GM12878 (cell line): Measurements from ENCODE around the gene ZNF628. TPM values are rescaled to one million over a fixed set of nuclear protein-coding genes. Genes with fewer than 3 reads are reported as not detected.

Experiments
- ATAC-seq: fragments of 200-7000 bp; cut with Tn5 transposase; 3 replicates; pipeline ENCODE4 v1.9.1; 2020; ENCODE audit warnings: mild to moderate bottlenecking, moderate library complexity
- BruUV-seq: library from RNA; stranded (reverse); fragments of 400-500 nt; replicated peaks from 2 replicates; lab custom pipeline; 2021; lab: Mats Ljungman, UMichigan
- CTCF ChIA-PET: fragments of 300-600 bp; sonication (Branson Sonifier 250); formaldehyde crosslinking; extraction: SDS; loops from one replicate; lab custom pipeline; 2021; ENCODE audit warnings: inconsistent platforms; lab: Yijun Ruan, JAX
- POLR2A ChIA-PET: fragments of 350-600 bp; formaldehyde crosslinking; extraction: SDS; loops from one replicate; lab custom pipeline; 2021; ENCODE audit warnings: inconsistent platforms; lab: Charles Lee
- RAD21 ChIA-PET: fragments of 300-600 bp; sonication (Branson Sonifier 250); formaldehyde crosslinking; loops from one replicate; lab custom pipeline; 2023; ENCODE audit warnings: antibody characterized with exemption; ENCODE audit not compliant: unreplicated experiment; lab: Charles Lee
- SMC1A ChIA-PET: fragments of 300-600 bp; sonication (Branson Sonifier 250); formaldehyde crosslinking; loops from one replicate; lab custom pipeline; 2023; ENCODE audit not compliant: unreplicated experiment, uncharacterized antibody; lab: Charles Lee
- DNase-seq: peaks from one replicate; pipeline ENCODE4 v3.0.0-alpha.2; 2011; ENCODE audit warnings: low read depth, low spot score
- FAIRE-seq: peaks from 3 replicates; lab custom pipeline; 2011; peaks lifted over from hg19 to GRCh38; lab: Jason Lieb, UNC
- H2AFZ ChIP-seq: 2 replicates; pipeline ENCODE4 v1.6.0; 2011; ENCODE audit warnings: low read depth, low read length, control low read depth; ENCODE audit not compliant: control insufficient read depth
- H3K27ac ChIP-seq: 2 replicates; pipeline ENCODE4 v1.5.1; 2011; ENCODE audit warnings: control low read depth; ENCODE audit not compliant: control insufficient read depth, insufficient read depth
- H3K27me3 ChIP-seq, 2 experiments: replicated peaks in 1 of 2; 2 replicates each; pipeline versions ENCODE4 v1.6.0 to v1.6.1; 2011; ENCODE audit warnings: low read length in 1 of 2; ENCODE audit not compliant: control insufficient read depth in 2 of 2, insufficient read depth in 2 of 2
- H3K36me3 ChIP-seq, 2 experiments: 2 replicates each; pipeline ENCODE4 v1.5.1; 2011; ENCODE audit warnings: low read length in 1 of 2; ENCODE audit not compliant: control insufficient read depth in 2 of 2, insufficient read depth in 2 of 2
- H3K4me1 ChIP-seq: 2 replicates; pipeline ENCODE4 v1.6.1; 2011; ENCODE audit warnings: mild to moderate bottlenecking, low read length, moderate library complexity, mixed read lengths; ENCODE audit not compliant: control insufficient read depth, insufficient read depth
- H3K4me2 ChIP-seq: 2 replicates; pipeline ENCODE4 v1.6.0; 2011; ENCODE audit warnings: control low read depth; ENCODE audit not compliant: control insufficient read depth, insufficient read depth
- H3K4me3 ChIP-seq: fragments of 200-600 bp; sonication (generic); 2 replicates; pipeline ENCODE4 v1.5.1; 2016
- H3K79me2 ChIP-seq: 2 replicates; pipeline ENCODE4 v1.6.0; 2011; ENCODE audit warnings: low read length; ENCODE audit not compliant: control insufficient read depth, insufficient read depth
- H3K9ac ChIP-seq: 2 replicates; pipeline ENCODE4 v1.8.0; 2011; ENCODE audit warnings: low read length, control low read depth, mixed read lengths; ENCODE audit not compliant: control insufficient read depth, insufficient read depth
- H3K9me3 ChIP-seq: replicated peaks from 3 replicates; pipeline ENCODE4 v1.5.1; 2011; ENCODE audit warnings: mild to moderate bottlenecking, low read length; ENCODE audit not compliant: control insufficient read depth, insufficient read depth
- H4K20me1 ChIP-seq: 2 replicates; pipeline ENCODE4 v1.6.0; 2011; ENCODE audit not compliant: control insufficient read depth, insufficient read depth
- DPF2 ChIP-seq: fragments of 450-650 bp; IDR thresholded peaks from 2 replicates; pipeline ENCODE4 v1.6.1; 2017; ENCODE audit warnings: mild to moderate bottlenecking
- E2F4 ChIP-seq: IDR thresholded peaks from 2 replicates; pipeline ENCODE4 v1.6.1; 2012; ENCODE audit warnings: low read depth, low read length, improper control_type of control experiment
- GATAD2B ChIP-seq: fragments of 450-650 bp; conservative IDR thresholded peaks from 2 replicates; pipeline ENCODE4 v1.6.1; 2017; ENCODE audit warnings: low read depth, mild to moderate bottlenecking, moderate library complexity
- KAT2A ChIP-seq: conservative IDR thresholded peaks from 2 replicates; pipeline ENCODE4 v1.6.1; 2011; ENCODE audit warnings: low read depth, low read length; ENCODE audit not compliant: control insufficient read depth
- MTA2 ChIP-seq: fragments of 450-650 bp; IDR thresholded peaks from 2 replicates; pipeline ENCODE4 v1.6.1; 2016; ENCODE audit warnings: low read depth, mild to moderate bottlenecking, moderate library complexity
- NR2F1 ChIP-seq: fragments of 450-650 bp; conservative IDR thresholded peaks from 2 replicates; pipeline ENCODE4 v1.6.1; 2017; ENCODE audit warnings: mild to moderate bottlenecking
- PBX3 ChIP-seq: IDR thresholded peaks from 2 replicates; pipeline ENCODE4 v1.6.1; 2011; ENCODE audit warnings: mild to moderate bottlenecking, low read depth, low read length, moderate library complexity; ENCODE audit not compliant: insufficient replicate concordance
- PRDM15 ChIP-seq: fragments of 450-650 bp; formaldehyde crosslinking; IDR thresholded peaks from 2 replicates; pipeline ENCODE4 v1.4.0; 2020; ENCODE audit warnings: mild to moderate bottlenecking, moderate library complexity
- RAD51 ChIP-seq: fragments of 450-650 bp; IDR thresholded peaks from 2 replicates; pipeline ENCODE4 v1.6.1; 2016; ENCODE audit warnings: moderate library complexity, mild to moderate bottlenecking, inconsistent platforms
- TCF12 ChIP-seq: IDR thresholded peaks from 2 replicates; pipeline ENCODE4 v1.6.1; 2011; ENCODE audit warnings: low read depth, mild to moderate bottlenecking, low read length
- ZSCAN29 ChIP-seq: fragments of 450-650 bp; IDR thresholded peaks from 2 replicates; pipeline ENCODE4 v1.6.1; 2017; ENCODE audit warnings: mild to moderate bottlenecking, moderate library complexity
- WGBS: methylation state at CpG from one replicate; pipeline ENCODE4 v1.1.6; 2016; ENCODE audit warnings: low lambda C conversion rate; ENCODE audit not compliant: insufficient replicate concordance, insufficient coverage; ENCODE audit errors: missing lambda C conversion rate; 5-methylcytosine and 5-hydroxymethylcytosine counted together
- in situ Hi-C: fragments of 300-500 bp; cut with MboI; formaldehyde crosslinking; loops from 9 replicates; pipeline ENCODE4 v1.14.3; 2018; ENCODE audit warnings: mixed read lengths
- intact Hi-C: fragments of 100-400 bp; cut with micrococcal nuclease; formaldehyde crosslinking; loops from one replicate; pipeline ENCODE4 v1.14.2; 2022; ENCODE audit not compliant: unreplicated experiment
- polyA plus RNA-seq, 11 experiments: library from polyadenylated mRNA; depleted of rRNA in 4 of 11; unstranded in 6 of 11; stranded (reverse) in 5 of 11; fragments of >200 nt; fragmentation: Nextera tagmentation in 4 of 11; fragmentation: Illumina TruSeq in 1 of 11; extraction: Ambion mirVana in 4 of 11; extraction: Trizol in 1 of 11; gene quantifications; 1 replicate in 1 of 11; 2 replicates in 10 of 11; pipeline versions ENCODE4 v1.2.1 to v1.2.3, GENCODE V29; 2011 to 2016; ENCODE audit warnings: inconsistent platforms in 2 of 11, missing spikeins in 2 of 11, low read depth in 1 of 11
- total RNA-seq, 4 experiments: library from RNA; depleted of rRNA in 3 of 4; stranded (reverse); fragments of >200 nt in 3 of 4; fragmentation: Illumina TruSeq in 1 of 4; extraction: Trizol in 1 of 4; gene quantifications; 2 replicates each; pipeline versions ENCODE4 v1.2.1 to v1.2.3, GENCODE V29; 2013 to 2021

Gene ZNF628
- total and polyA plus RNA-seq, 10 of the 15 experiments (the other 5 are each of a cell fraction or from before 2014, with no cell fraction given), result 0.04 to 11.3 (median 1.6) TPM; not detected in 1

- TF ChIP-seq PBX3, result no peak
- TF ChIP-seq, all 136 proteins: peak for 0
Observed at GRCh38 chr19:55464039-55464661, 12.3 kb upstream of the ZNF628 start (continued).

GRCh38 chr19:55464662-55465054, 11.8 kb upstream of the ZNF628 start, which contains the start of gene C19orf85:
C19orf85 (minus strand) TSS chr19:55464751; CDS start chr19:55464554, 197 bp downstream.
- Histone ChIP-seq H3K9ac (no peak within 1 kb of the TSS), H3K9me3 (no peaks in the 10 kb centered on the region), H3K27me3 (no peaks in the 10 kb centered on the region), H3K4me3 (no peak within 1 kb of the TSS), H4K20me1 (no peaks in the 10 kb centered on the region; the same call in 1 of the 2 replicates), H2AFZ (no peak within 1 kb of the TSS), H3K4me1 (no peaks in the 10 kb centered on the region), H3K79me2 (peaks cover 8% of the 10 kb centered on the region), H3K4me2 (no peak within 1 kb of the TSS), H3K27ac (no peak within 1 kb of the TSS), H3K36me3 (no peaks in the 10 kb centered on the region; a peak in 1 of 4 replicates)
- in situ Hi-C loops (no loop called here), intact Hi-C loops (loop anchor here (5.0 kb wide), 1 partner anchor 168 kb away; no protein-coding TSS in a partner anchor)
- POLR2A ChIA-PET, result no interaction called here
- no peak for DNase-seq
- BruUV-seq, result no TSS peak
- SMC1A ChIA-PET, result no interaction called here
- no peak for FAIRE-seq
- no peak for ATAC-seq
- TF ChIP-seq PRDM15 (CRISPR knock-in tag), result no peak
- TF ChIP-seq RAD51, result no peak
- no peak for TF ChIP-seq GATAD2B
- no peak for TF ChIP-seq DPF2
- no peak for TF ChIP-seq TCF12
- no peak for TF ChIP-seq E2F4
- TF ChIP-seq KAT2A, result no peak
- no peak for TF ChIP-seq MTA2
- no peak for TF ChIP-seq ZSCAN29
- TF ChIP-seq NR2F1, result no peak
- WGBS, result 48% methylated on average over 8 of the region's 14 CpGs
- RAD21 ChIA-PET, result no interaction called here
- CTCF ChIA-PET, result no interaction called here
